Measurements from ENCODE around the gene PHF12.

DNA sequence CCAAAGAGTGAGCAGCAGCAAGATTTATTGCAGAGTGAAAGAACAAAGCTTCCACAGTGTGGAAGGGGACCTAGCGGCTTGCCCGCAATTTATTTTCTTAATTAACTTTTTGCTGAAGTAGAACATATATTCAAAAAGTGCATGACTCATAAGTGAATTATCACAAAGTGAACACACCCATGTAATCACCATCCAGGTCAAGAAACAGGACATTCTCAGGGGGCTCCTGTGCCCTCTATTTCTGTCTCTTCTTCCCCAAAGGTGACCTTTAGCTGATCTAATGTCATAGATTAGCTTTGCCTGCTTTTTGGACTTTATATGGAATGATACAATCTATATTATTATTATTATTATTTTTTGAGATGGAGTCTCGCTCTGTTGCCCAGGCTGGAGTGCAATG lies 76.6 kb downstream of the PHF12 start:
- no peak for TF ChIP-seq TAF1 (IDR thresholded peaks at IDR 0.05; ENCODE audit: low read depth, low read length)
- TF ChIP-seq POLR2A (IDR thresholded peaks at IDR 0.05; ENCODE audit: low read depth, low read length), result no peak
- TF ChIP-seq POLR2AphosphoS5 (IDR thresholded peaks at IDR 0.05; ENCODE audit: low read depth, low read length), result no peak
- TF ChIP-seq SPI1 (IDR thresholded peaks at IDR 0.05; ENCODE audit: low read depth, low read length), result no peak
